Mesothelial cell of epicardium (in vitro differentiated cells): Measurements from ENCODE around the gene TECR. TPM values are rescaled to one million over a fixed set of nuclear protein-coding genes. Genes with fewer than 3 reads are reported as not detected.
A peak's percentile ranks its signal among the peaks of the same experiment; 100 is the strongest.

Experiments
- DNase-seq, 2 experiments: peaks; one replicate each; pipeline ENCODE4 v3.0.0; 2021; ENCODE audit warnings: low spot score in 2 of 2; ENCODE audit not compliant: unreplicated experiment in 2 of 2
- H3K27ac Mint-ChIP-seq: 2 replicates; pipeline ENCODE4 v1.8.0; 2021; ENCODE audit warnings: mixed read lengths
- H3K27me3 Mint-ChIP-seq: 2 replicates; pipeline ENCODE4 v1.8.0; 2021; ENCODE audit warnings: low read depth, mixed read lengths
- H3K36me3 Mint-ChIP-seq: 2 replicates; pipeline ENCODE4 v1.8.0; 2021; ENCODE audit warnings: mixed read lengths
- H3K4me1 Mint-ChIP-seq: 2 replicates; pipeline ENCODE4 v1.8.0; 2021; ENCODE audit warnings: mixed read lengths
- H3K4me3 Mint-ChIP-seq: 2 replicates; pipeline ENCODE4 v1.8.0; 2021; ENCODE audit warnings: mild to moderate bottlenecking, moderate library complexity, mixed read lengths
- H3K9me3 Mint-ChIP-seq: 2 replicates; pipeline ENCODE4 v1.8.0; 2021; ENCODE audit warnings: mixed read lengths
- total RNA-seq: library from RNA; stranded (reverse); gene quantifications from 3 replicates; pipeline ENCODE4 v1.2.1, GENCODE V29; 2021
- TF ChIP-seq, protein P1 (sequence below): fragments of 200-600 bp; sonication (generic); IDR thresholded peaks from one replicate; pipeline ENCODE4 v1.5.0; 2021; ENCODE audit warnings: antibody characterized with exemption; ENCODE audit not compliant: unreplicated experiment

Gene TECR
- total RNA-seq, 1 donor from 2014 or later: 115 TPM

DNA sequence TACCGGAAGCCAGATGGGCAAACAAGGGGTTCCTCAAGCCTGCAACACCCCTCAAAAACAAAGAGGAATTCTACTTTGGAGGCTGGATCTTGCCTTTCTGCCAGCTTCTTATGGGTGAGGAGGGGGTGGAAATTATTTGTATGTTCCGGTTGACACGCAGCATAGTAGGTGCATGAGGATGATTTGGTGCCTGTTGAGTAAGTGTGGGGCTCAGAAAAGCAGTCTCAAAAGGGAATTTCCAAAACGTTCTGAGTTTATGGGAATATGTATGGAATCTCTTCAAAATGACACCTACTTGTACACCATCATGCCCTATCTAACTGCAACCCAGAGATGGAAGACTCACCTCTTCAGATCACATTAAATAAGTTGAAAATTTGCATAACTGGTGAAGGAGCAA lies 3.0 kb upstream of the TECR start:
- TF ChIP-seq, protein P1, sequence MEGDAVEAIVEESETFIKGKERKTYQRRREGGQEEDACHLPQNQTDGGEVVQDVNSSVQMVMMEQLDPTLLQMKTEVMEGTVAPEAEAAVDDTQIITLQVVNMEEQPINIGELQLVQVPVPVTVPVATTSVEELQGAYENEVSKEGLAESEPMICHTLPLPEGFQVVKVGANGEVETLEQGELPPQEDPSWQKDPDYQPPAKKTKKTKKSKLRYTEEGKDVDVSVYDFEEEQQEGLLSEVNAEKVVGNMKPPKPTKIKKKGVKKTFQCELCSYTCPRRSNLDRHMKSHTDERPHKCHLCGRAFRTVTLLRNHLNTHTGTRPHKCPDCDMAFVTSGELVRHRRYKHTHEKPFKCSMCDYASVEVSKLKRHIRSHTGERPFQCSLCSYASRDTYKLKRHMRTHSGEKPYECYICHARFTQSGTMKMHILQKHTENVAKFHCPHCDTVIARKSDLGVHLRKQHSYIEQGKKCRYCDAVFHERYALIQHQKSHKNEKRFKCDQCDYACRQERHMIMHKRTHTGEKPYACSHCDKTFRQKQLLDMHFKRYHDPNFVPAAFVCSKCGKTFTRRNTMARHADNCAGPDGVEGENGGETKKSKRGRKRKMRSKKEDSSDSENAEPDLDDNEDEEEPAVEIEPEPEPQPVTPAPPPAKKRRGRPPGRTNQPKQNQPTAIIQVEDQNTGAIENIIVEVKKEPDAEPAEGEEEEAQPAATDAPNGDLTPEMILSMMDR: no peak
- no peaks in the 10 kb centered on the region for H3K36me3 Mint-ChIP-seq
- no peaks in the 10 kb centered on the region for H3K9me3 Mint-ChIP-seq
- H3K4me1 Mint-ChIP-seq: peaks cover 27% of the 10 kb centered on the region
- no peak overlapping the region for H3K4me3 Mint-ChIP-seq
- H3K27ac Mint-ChIP-seq: peak overlapping the region; percentile 92
- H3K27me3 Mint-ChIP-seq: no peaks in the 10 kb centered on the region
- DNase-seq: no peak

DNA sequence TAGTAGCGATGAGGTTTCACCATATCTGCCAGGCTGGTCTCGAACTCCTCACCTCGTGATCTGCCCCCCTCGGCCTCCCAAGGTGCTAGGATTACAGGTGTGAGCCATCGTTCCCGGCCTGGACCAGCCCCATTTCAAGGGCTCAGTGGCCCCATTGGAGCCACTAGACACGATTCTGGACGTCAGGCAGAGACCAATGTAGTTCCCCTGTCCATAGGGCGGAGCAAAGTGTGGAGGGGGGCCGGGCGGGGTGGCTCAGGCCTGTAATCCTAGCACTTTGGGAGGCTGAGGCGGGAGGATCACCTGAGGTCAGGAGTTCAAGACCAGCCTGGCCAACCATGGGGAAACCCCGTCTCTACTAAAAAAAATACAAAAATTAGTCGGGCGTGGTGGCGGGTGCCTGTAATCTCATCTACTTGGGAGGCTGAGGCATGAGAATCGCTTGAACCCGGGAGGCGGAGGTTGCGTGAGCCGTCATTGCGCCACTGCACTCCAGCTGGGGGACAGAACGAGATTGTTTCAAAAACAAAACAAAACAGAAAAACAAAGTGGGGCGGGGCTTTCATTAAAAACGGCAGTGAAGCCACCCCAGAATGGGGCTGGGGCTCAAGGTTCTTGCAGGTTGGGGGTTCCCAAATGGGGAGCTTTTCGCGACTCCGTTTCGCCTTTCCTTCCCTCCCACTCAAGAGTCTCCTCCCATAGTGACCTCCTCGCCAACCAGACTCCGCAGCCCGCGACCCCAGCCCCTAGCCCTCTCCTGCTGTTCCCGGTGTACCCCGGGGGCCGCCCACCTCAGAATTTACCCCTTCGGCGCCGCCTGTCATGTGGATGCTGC lies 758 bp upstream of the TECR start:
- Mint-ChIP-seq H3K27me3 (no peaks in the 10 kb centered on the region), H3K9me3 (no peaks in the 10 kb centered on the region), H3K4me1 (peaks cover 28% of the 10 kb centered on the region), H3K27ac (peak overlapping the region; percentile 96), H3K4me3 (peak overlapping the region; percentile 95), H3K36me3 (peaks cover 3% of the 10 kb centered on the region)
- no peak for DNase-seq
- TF ChIP-seq, protein P1: no peak

DNA sequence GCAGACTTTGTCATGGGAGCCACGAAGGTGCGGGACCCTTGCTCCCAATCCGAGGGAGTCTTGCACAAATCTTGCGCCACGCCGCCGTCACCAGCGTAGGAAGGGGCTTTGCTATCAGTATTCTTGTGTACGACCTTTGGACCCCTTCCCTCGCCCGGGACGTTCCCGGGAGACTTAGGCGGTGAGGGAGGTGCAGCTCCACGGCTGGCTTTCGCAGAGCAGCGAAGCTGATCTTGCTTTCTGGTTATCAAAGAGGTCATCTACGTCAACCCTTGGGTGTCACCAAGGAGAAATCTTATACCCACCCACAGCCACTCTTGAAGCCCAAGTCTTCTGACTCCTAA lies 583 bp downstream of the TECR start:
- peaks cover 3% of the 10 kb centered on the region for H3K36me3 Mint-ChIP-seq
- no peaks in the 10 kb centered on the region for H3K27me3 Mint-ChIP-seq
- peak overlapping the region; percentile 96 for H3K27ac Mint-ChIP-seq
- TF ChIP-seq, protein P1: no peak
- no peak for DNase-seq
- peak overlapping the region; percentile 95 for H3K4me3 Mint-ChIP-seq
- no peaks in the 10 kb centered on the region for H3K9me3 Mint-ChIP-seq
- peaks cover 29% of the 10 kb centered on the region for H3K4me1 Mint-ChIP-seq

DNA sequence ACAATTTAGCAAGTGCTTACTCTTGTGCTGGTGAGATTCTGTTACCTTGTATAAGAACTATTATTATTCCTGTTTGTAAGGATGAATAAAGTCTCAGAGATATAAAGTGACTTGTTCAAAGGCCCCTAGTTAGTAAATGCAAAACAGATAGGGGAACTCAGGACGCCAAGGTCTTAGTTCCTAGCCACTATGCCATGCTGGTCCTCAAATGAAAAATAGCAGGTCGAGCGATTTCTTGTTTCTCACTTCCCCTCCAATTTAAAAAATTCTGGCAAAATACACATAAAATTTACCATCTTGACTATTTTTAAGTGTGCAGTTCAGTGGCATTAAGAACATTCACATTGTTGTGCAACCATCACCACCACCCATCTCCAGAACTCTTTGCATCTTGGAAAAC lies 1.1 kb downstream of the TECR start:
- H3K36me3 Mint-ChIP-seq: peaks cover 3% of the 10 kb centered on the region

DNA sequence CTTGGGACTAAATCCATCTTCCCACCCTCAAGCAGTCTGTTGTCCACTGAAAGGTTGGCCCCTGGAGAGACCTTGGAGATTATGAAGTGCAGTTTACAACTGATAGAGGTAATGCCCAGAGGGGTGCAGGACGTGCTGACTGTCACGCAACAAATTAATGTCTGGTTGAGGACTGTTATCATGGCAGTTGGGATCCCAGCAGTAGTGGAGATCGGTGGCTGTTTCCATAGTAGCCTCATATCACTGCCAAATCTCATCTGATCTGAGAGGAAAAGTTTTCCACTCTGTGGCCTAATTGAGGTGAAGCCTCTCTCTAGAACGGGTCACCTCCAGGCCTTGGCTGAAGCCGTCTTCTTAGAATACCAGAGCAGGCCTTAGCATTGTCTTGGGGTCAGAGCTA lies 4.1 kb downstream of the TECR start:
- Mint-ChIP-seq H3K4me3 (no peak overlapping the region), H3K4me1 (peaks cover 21% of the 10 kb centered on the region), H3K9me3 (no peaks in the 10 kb centered on the region), H3K27me3 (no peaks in the 10 kb centered on the region), H3K36me3 (peaks cover 3% of the 10 kb centered on the region), H3K27ac (peak overlapping the region; percentile 59)
- TF ChIP-seq, protein P1: no peak
- no peak for DNase-seq

More for the DNA sequence above, 1.1 kb downstream of the TECR start:
- no peak for DNase-seq
- TF ChIP-seq, protein P1: no peak
- no peak overlapping the region for H3K27ac Mint-ChIP-seq
- H3K27me3 Mint-ChIP-seq: no peaks in the 10 kb centered on the region
- peak overlapping the region; percentile 53 for H3K4me3 Mint-ChIP-seq
- no peaks in the 10 kb centered on the region for H3K9me3 Mint-ChIP-seq
- H3K4me1 Mint-ChIP-seq: peaks cover 26% of the 10 kb centered on the region
